ENCODE measurements around the gene LDB2. TPM values are rescaled to one million over a fixed set of nuclear protein-coding genes. Genes with fewer than 3 reads are reported as not detected.
A peak's percentile ranks its signal among the peaks of the same experiment; 100 is the strongest.
"Not testable (repeated sequence)": the region's sequence is repeated elsewhere in the genome, so short reads cannot be mapped to it uniquely, and the experiment has no call there.

Gene LDB2
- total RNA-seq, 2 donors from 2014 or later: 3.2 to 7.9 TPM

GRCh38 chr4:16524406-16524805 is 374.0 kb downstream of the LDB2 start:
- intact Hi-C loops (cut with DNase I): no loop called here
- TF ChIP-seq CTCF (IDR thresholded peaks at IDR 0.05): no peak
- no peak overlapping the region for H3K4me3 ChIP-seq
- no peak overlapping the region for H3K27ac ChIP-seq
- H3K9me3 ChIP-seq: no peaks in the 10 kb centered on the region
- DNase-seq: no peak
- no peaks in the 10 kb centered on the region for H3K27me3 ChIP-seq
- no peak overlapping the region for H3K9ac ChIP-seq (ENCODE audit: low read depth in 2 of 2, low read length in 2 of 2)
- no peaks in the 10 kb centered on the region for H3K36me3 ChIP-seq
- no peaks in the 10 kb centered on the region for H3K4me1 ChIP-seq

- H3K4me1 ChIP-seq; H3K27me3 ChIP-seq; H3K9ac ChIP-seq (ENCODE audit: low read depth in 2 of 2, low read length in 2 of 2); H3K4me3 ChIP-seq; H3K36me3 ChIP-seq; H3K27ac ChIP-seq; DNase-seq; intact Hi-C loops (cut with DNase I); H3K9me3 ChIP-seq: not testable (repeated sequence)
Observed at GRCh38 chr4:16523526-16523925, 374.9 kb downstream of the LDB2 start.

GRCh38 chr4:16521156-16521915 is 377.1 kb downstream of the LDB2 start:
- Histone ChIP-seq H3K36me3 (no peaks in the 10 kb centered on the region), H3K4me3 (no peak overlapping the region), H3K4me1 (no peaks in the 10 kb centered on the region), H3K9me3 (no peaks in the 10 kb centered on the region), H3K27me3 (no peaks in the 10 kb centered on the region), H3K27ac (no peak overlapping the region), H3K9ac (ENCODE audit: low read depth in 2 of 2, low read length in 2 of 2) (no peak overlapping the region)
- intact Hi-C loops (cut with DNase I): no loop called here
- no peak for DNase-seq
- no peak for TF ChIP-seq CTCF (IDR thresholded peaks at IDR 0.05)

- no peak overlapping the region for H3K9ac ChIP-seq (ENCODE audit: low read depth in 2 of 2, low read length in 2 of 2)
- H3K27me3 ChIP-seq: no peaks in the 10 kb centered on the region
- intact Hi-C loops (cut with DNase I): loop anchor here (10.0 kb wide), 1 partner anchor 808 kb away; no protein-coding TSS in a partner anchor
- no peak for TF ChIP-seq CTCF (IDR thresholded peaks at IDR 0.05)
- no peak overlapping the region for H3K4me3 ChIP-seq
- no peak overlapping the region for H3K27ac ChIP-seq
- no peaks in the 10 kb centered on the region for H3K4me1 ChIP-seq
- no peaks in the 10 kb centered on the region for H3K9me3 ChIP-seq
- peak; percentile 25 for DNase-seq
- H3K36me3 ChIP-seq: no peaks in the 10 kb centered on the region
Observed at GRCh38 chr4:16516796-16517439, 381.5 kb downstream of the LDB2 start.

GRCh38 chr4:16513876-16514275 is 384.6 kb downstream of the LDB2 start:
- H3K36me3 ChIP-seq: no peaks in the 10 kb centered on the region
- no peaks in the 10 kb centered on the region for H3K9me3 ChIP-seq
- intact Hi-C loops (cut with DNase I): loop anchor here (10.0 kb wide), 1 partner anchor 811 kb away; no protein-coding TSS in a partner anchor
- no peak for DNase-seq
- H3K27ac ChIP-seq: no peak overlapping the region
- H3K4me3 ChIP-seq: no peak overlapping the region
- H3K9ac ChIP-seq (ENCODE audit: low read depth in 2 of 2, low read length in 2 of 2): no peak overlapping the region
- H3K4me1 ChIP-seq: no peaks in the 10 kb centered on the region
- no peaks in the 10 kb centered on the region for H3K27me3 ChIP-seq
- no peak for TF ChIP-seq CTCF (IDR thresholded peaks at IDR 0.05)

GRCh38 chr4:16508968-16509367 is 389.5 kb downstream of the LDB2 start:
- Histone ChIP-seq H3K36me3 (no peaks in the 10 kb centered on the region), H3K27me3 (no peaks in the 10 kb centered on the region), H3K27ac (no peak overlapping the region), H3K4me3 (no peak overlapping the region), H3K9ac (ENCODE audit: low read depth in 2 of 2, low read length in 2 of 2) (no peak overlapping the region), H3K4me1 (no peaks in the 10 kb centered on the region), H3K9me3 (no peaks in the 10 kb centered on the region)
- intact Hi-C loops (cut with DNase I): no loop called here
- no peak for TF ChIP-seq CTCF (IDR thresholded peaks at IDR 0.05)
- DNase-seq: no peak

Data from colonic mucosa (tissue), 4 donors.